GM12874 (cell line): ENCODE results near the gene NRF1.

Experiments used
- CTCF ChIP-seq: IDR thresholded peaks from 2 replicates; pipeline ENCODE4 v1.5.1; 2011; ENCODE audit warnings: low read depth, mild to moderate bottlenecking, control low read depth, low read length, moderate library complexity; ENCODE audit not compliant: insufficient read depth

Gene NRF1

GRCh38 chr7:129782818-129783583 is 171.5 kb downstream of the NRF1 start:
- TF ChIP-seq CTCF: no peak

GRCh38 chr7:129783584-129783919 is 172.0 kb downstream of the NRF1 start:
- no peak for TF ChIP-seq CTCF

GRCh38 chr7:129784437-129784782 is 172.9 kb downstream of the NRF1 start:
- TF ChIP-seq CTCF: no peak

GRCh38 chr7:129784783-129785684 is 173.5 kb downstream of the NRF1 start:
- TF ChIP-seq CTCF: no peak

GRCh38 chr7:129785685-129786514 is 174.4 kb downstream of the NRF1 start:
- no peak for TF ChIP-seq CTCF

- no peak for TF ChIP-seq CTCF
Observed at GRCh38 chr7:129786825-129787563, 175.5 kb downstream of the NRF1 start.
